Ovary (tissue), 3 donors: ENCODE results near the gene MRPL2.

ENCODE experiments used
- EP300 ChIP-seq: sonication (generic); formaldehyde crosslinking; IDR thresholded peaks from one replicate; pipeline ENCODE4 v1.6.1; 2017; ENCODE audit warnings: antibody characterized with exemption
- TF ChIP-seq, protein P1 (sequence below), 3 donors: fragments of 450-650 bp in 2 of 3; fragments of 200-600 bp in 1 of 3; IDR thresholded peaks; one replicate each; pipeline versions ENCODE4 v1.5.1 to v1.8.0; 2016 to 2022; ENCODE audit warnings: antibody characterized with exemption in 3 of 3, mild to moderate bottlenecking in 1 of 3
- donor health status: DM: no; HTN: no; CAD: no.

DNA sequence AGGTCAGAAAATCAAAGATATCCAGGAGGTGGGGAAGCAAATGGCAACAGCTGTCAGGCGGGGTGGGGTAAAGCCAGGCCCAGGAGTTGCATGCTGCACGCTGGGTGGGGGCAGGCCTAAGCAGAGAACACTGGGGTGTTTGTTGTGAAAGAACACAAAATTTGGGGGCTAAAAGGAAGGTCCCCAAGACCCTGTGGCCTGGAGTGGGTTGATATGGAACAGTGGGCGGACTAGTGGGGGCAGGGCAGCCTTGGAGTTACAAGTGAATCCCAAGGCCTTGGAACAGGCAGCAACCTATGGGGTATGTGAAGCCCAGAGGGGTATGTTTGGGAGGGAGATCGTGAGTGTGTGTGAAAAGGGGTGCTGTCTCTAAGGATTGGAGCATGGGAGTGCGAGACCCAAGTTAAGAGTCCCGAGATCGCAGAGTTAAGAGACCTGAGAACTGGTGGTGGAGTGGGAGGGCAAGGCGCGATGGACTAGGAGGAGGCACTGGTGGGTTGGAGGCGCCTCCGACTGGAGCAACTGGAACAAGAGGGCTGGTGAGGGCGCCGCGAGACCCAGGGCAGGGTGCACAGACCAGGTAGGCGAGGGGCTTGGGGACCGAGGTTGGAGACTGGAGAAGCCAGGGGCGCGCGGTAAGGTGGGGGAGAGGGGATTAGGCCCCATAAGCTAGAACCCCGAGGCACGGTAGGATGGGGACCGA, 6.2 kb downstream of the MRPL2 start:
- TF ChIP-seq, protein P1, sequence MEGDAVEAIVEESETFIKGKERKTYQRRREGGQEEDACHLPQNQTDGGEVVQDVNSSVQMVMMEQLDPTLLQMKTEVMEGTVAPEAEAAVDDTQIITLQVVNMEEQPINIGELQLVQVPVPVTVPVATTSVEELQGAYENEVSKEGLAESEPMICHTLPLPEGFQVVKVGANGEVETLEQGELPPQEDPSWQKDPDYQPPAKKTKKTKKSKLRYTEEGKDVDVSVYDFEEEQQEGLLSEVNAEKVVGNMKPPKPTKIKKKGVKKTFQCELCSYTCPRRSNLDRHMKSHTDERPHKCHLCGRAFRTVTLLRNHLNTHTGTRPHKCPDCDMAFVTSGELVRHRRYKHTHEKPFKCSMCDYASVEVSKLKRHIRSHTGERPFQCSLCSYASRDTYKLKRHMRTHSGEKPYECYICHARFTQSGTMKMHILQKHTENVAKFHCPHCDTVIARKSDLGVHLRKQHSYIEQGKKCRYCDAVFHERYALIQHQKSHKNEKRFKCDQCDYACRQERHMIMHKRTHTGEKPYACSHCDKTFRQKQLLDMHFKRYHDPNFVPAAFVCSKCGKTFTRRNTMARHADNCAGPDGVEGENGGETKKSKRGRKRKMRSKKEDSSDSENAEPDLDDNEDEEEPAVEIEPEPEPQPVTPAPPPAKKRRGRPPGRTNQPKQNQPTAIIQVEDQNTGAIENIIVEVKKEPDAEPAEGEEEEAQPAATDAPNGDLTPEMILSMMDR (IDR thresholded peaks at IDR 0.05), result no peak
- TF ChIP-seq EP300, result no peak
